HCT116 (cell line): Measurements from ENCODE around the gene HOMER1. TPM values are rescaled to one million over a fixed set of nuclear protein-coding genes. Genes with fewer than 3 reads are reported as not detected.

Experiments
- ATAC-seq: fragments of 200-7000 bp; cut with Tn5 transposase; 2 replicates; pipeline ENCODE4 v1.9.1; 2020; ENCODE audit warnings: mild to moderate bottlenecking, moderate library complexity
- BruUV-seq: library from RNA; stranded (reverse); fragments of 400-500 nt; replicated peaks from 2 replicates; lab custom pipeline; 2021; lab: Mats Ljungman, UMichigan
- CTCF ChIA-PET: fragments of 300-600 bp; sonication (Branson Sonifier 250); formaldehyde crosslinking; loops from one replicate; lab custom pipeline; 2021; ENCODE audit warnings: antibody characterized with exemption; lab: Charles Lee
- POLR2A ChIA-PET: fragments of 300-600, 350-600 bp; sonication (Branson Sonifier 250); formaldehyde crosslinking; loops from one replicate; lab custom pipeline; 2021; ENCODE audit warnings: antibody characterized with exemption; lab: Charles Lee
- RAD21 ChIA-PET, 2 experiments: fragments of 300-600 bp; sonication (Branson Sonifier 250); formaldehyde crosslinking; loops; one replicate each; lab custom pipeline; 2023; ENCODE audit warnings: low total read pairs in 2 of 2; ENCODE audit not compliant: uncharacterized antibody in 2 of 2, unreplicated experiment in 2 of 2, low non-redundant PET in 1 of 2; lab: Charles Lee
- DNase-seq: peaks from one replicate; pipeline ENCODE4 v3.0.0-alpha.2; 2010; ENCODE audit warnings: low read depth, low spot score
- H2AFZ ChIP-seq: fragments of 200-600 bp; shearing (Covaris generic), sonication (generic); 2 replicates; pipeline ENCODE4 v1.6.1; 2017; ENCODE audit warnings: low read depth, mixed run types, mixed read lengths, antibody characterized with exemption, low read length; ENCODE audit not compliant: poor library complexity, severe bottlenecking
- H3K27ac ChIP-seq: 2 replicates; pipeline ENCODE4 v1.5.1; 2012; ENCODE audit warnings: low read depth, low read length
- H3K27me3 ChIP-seq: fragments of 200-600 bp; sonication (generic); 2 replicates; pipeline ENCODE4 v1.6.1; 2016; ENCODE audit warnings: mixed run types, low read length, mixed read lengths; ENCODE audit not compliant: insufficient read depth
- H3K36me3 ChIP-seq, 2 experiments: fragments of 200-500 bp in 1 of 2; fragments of 200-600 bp in 1 of 2; sonication (Bioruptor generic) in 1 of 2; sonication (generic) in 1 of 2; 2 replicates each; pipeline versions ENCODE4 v1.5.1 to v1.6.1; 2014 to 2016; ENCODE audit warnings: low read length in 2 of 2, inconsistent platforms in 1 of 2, mixed read lengths in 1 of 2, mixed run types in 1 of 2; ENCODE audit not compliant: insufficient read depth in 2 of 2, control insufficient read depth in 1 of 2
- H3K4me1 ChIP-seq, 2 experiments: fragments of 200-600 bp in 1 of 2; sonication (generic) in 1 of 2; 2 replicates each; pipeline versions ENCODE4 v1.5.1 to v1.6.1; 2012 to 2017; ENCODE audit warnings: low read length in 2 of 2, inconsistent platforms in 1 of 2, mild to moderate bottlenecking in 1 of 2, mixed read lengths in 1 of 2, mixed run types in 1 of 2, moderate library complexity in 1 of 2; ENCODE audit not compliant: insufficient read depth in 2 of 2, control insufficient read depth in 1 of 2
- H3K4me2 ChIP-seq: fragments of 200-600 bp; sonication (generic); 2 replicates; pipeline ENCODE4 v1.6.1; 2017; ENCODE audit warnings: mixed run types, low read length, mixed read lengths
- H3K4me3 ChIP-seq, 2 experiments: fragments of 200-600 bp in 1 of 2; sonication (generic) in 1 of 2; replicated peaks in 1 of 2; 2 replicates each; pipeline ENCODE4 v1.5.1; 2011 to 2016; ENCODE audit warnings: low read length in 2 of 2, control low read depth in 1 of 2, low read depth in 1 of 2, mild to moderate bottlenecking in 1 of 2, mixed read lengths in 1 of 2, mixed run types in 1 of 2
- H3K79me2 ChIP-seq: fragments of 200-600 bp; sonication (generic); 2 replicates; pipeline ENCODE4 v1.6.1; 2017; ENCODE audit warnings: mild to moderate bottlenecking, mixed run types, low read length, moderate library complexity, mixed read lengths; ENCODE audit not compliant: insufficient read depth
- H3K9ac ChIP-seq: fragments of 200-600 bp; sonication (generic); 2 replicates; pipeline ENCODE4 v1.6.1; 2016; ENCODE audit warnings: low read length, mixed read lengths
- H3K9me2 ChIP-seq: fragments of 200-600 bp; sonication (generic), shearing (Covaris generic); 2 replicates; pipeline ENCODE4 v1.6.1; 2017; ENCODE audit warnings: mixed run types, mild to moderate bottlenecking, moderate library complexity; ENCODE audit not compliant: insufficient read depth
- H3K9me3 ChIP-seq, 2 experiments: fragments of 200-500 bp in 1 of 2; fragments of 200-600 bp in 1 of 2; sonication (Bioruptor generic) in 1 of 2; sonication (generic) in 1 of 2; 2 replicates each; pipeline ENCODE4 v1.6.1; 2014 to 2017; ENCODE audit warnings: low read length in 2 of 2, mixed read lengths in 2 of 2, inconsistent platforms in 1 of 2, low read depth in 1 of 2, mild to moderate bottlenecking in 1 of 2, mixed run types in 1 of 2, moderate library complexity in 1 of 2; ENCODE audit not compliant: control insufficient read depth in 1 of 2, insufficient read depth in 1 of 2
- H4K20me1 ChIP-seq: fragments of 200-600 bp; sonication (generic), shearing (Covaris generic); 2 replicates; pipeline ENCODE4 v1.6.1; 2017; ENCODE audit warnings: mixed run types, mild to moderate bottlenecking, moderate library complexity; ENCODE audit not compliant: insufficient read depth
- CBX3 ChIP-seq: IDR thresholded peaks from 2 replicates; pipeline ENCODE4 v1.6.1; 2012; ENCODE audit warnings: low read depth
- CEBPB ChIP-seq: IDR thresholded peaks from 2 replicates; pipeline ENCODE4 v1.6.1; 2012; ENCODE audit warnings: low read depth
- EGR1 ChIP-seq: IDR thresholded peaks from 2 replicates; pipeline ENCODE4 v1.6.1; 2012; ENCODE audit warnings: low read depth
- ELF1 ChIP-seq: IDR thresholded peaks from 2 replicates; pipeline ENCODE4 v1.6.1; 2012; ENCODE audit warnings: low read depth, borderline replicate concordance
- EZH2 ChIP-seq: fragments of 200-600 bp; sonication (generic); IDR thresholded peaks from 2 replicates; pipeline ENCODE4 v1.6.1; 2017; ENCODE audit warnings: antibody characterized with exemption, mixed run types
- JUND ChIP-seq: IDR thresholded peaks from 2 replicates; pipeline ENCODE4 v1.6.1; 2012
- POLR2A ChIP-seq: IDR thresholded peaks from 2 replicates; pipeline ENCODE4 v1.7.0; 2011; ENCODE audit warnings: borderline replicate concordance; ENCODE audit not compliant: insufficient read depth, insufficient read length; ENCODE audit errors: extremely low read depth
- POLR2AphosphoS5 ChIP-seq: IDR thresholded peaks from 2 replicates; pipeline ENCODE4 v1.6.1; 2011; ENCODE audit warnings: mild to moderate bottlenecking, low read depth, low read length, moderate library complexity
- RAD21 ChIP-seq: IDR thresholded peaks from 2 replicates; pipeline ENCODE4 v1.6.1; 2012; ENCODE audit warnings: low read depth, mild to moderate bottlenecking
- SIN3A ChIP-seq: IDR thresholded peaks from 2 replicates; pipeline ENCODE4 v1.6.1; 2012; ENCODE audit warnings: low read depth
- SP1 ChIP-seq: IDR thresholded peaks from 2 replicates; pipeline ENCODE4 v1.6.1; 2012; ENCODE audit warnings: low read depth
- ZNF274 ChIP-seq: fragments of 200-500 bp; sonication (Bioruptor generic); IDR thresholded peaks from 2 replicates; pipeline ENCODE4 v1.6.1; 2014; ENCODE audit warnings: mild to moderate bottlenecking, low read depth, low read length, inconsistent platforms
- intact Hi-C: fragments of 100-400 bp; cut with micrococcal nuclease; formaldehyde crosslinking; loops from 2 replicates; pipeline ENCODE4 v1.10.0; 2022
- total RNA-seq: library from RNA; stranded (reverse); gene quantifications from one replicate; pipeline ENCODE4 v1.2.1, GENCODE V29; 2021; ENCODE audit not compliant: unreplicated experiment
- TF ChIP-seq, protein P1 (sequence below): IDR thresholded peaks from 2 replicates; pipeline ENCODE4 v1.6.1; 2012
- TF ChIP-seq, protein P2 (sequence below): IDR thresholded peaks from 2 replicates; pipeline ENCODE4 v1.6.1; 2011; ENCODE audit warnings: mild to moderate bottlenecking, low read length, moderate library complexity; ENCODE audit not compliant: insufficient replicate concordance; ENCODE audit errors: extremely low read depth
- TF ChIP-seq, protein P3 (sequence below): IDR thresholded peaks from 2 replicates; pipeline ENCODE4 v1.6.1; 2012; ENCODE audit warnings: low read depth
- TF ChIP-seq, protein P4 (sequence below): IDR thresholded peaks from 2 replicates; pipeline ENCODE4 v1.6.1; 2012

The HOMER1 gene
- total RNA-seq, 1 experiment from 2014 or later: 21.4 TPM

DNA sequence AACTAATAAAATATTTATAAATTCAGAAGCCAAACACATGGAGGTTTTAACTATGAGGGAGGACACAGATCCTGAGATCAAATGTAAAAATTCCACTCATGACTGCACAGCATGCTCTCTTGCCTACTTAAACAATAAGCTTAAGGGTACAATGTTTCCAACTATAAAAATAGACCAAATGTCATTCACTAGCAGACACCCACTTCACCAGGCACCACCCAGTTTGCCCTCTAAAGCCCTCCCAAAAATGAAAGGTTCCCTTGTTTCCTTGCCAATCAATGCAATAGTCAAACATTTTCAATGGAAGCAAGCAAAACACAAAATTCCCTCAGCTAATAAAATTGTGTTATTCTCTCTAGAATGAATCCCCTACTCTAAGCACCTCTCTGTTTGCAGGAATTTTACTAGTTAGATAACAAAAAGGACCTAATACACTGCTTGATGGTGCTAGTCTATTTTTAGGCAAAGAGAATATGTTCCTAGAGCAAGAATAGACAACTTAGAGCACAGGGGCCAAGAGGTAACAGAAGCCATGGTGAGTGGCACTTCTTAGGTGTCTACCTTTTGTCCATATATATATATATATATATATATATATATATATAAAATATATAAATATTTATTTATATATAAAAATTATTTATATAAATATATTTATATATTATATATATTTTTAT lies 135.3 kb downstream of the HOMER1 start:
- Histone ChIP-seq H3K79me2 (no peaks in the 10 kb centered on the region), H3K27ac (no peak overlapping the region), H3K9me2 (no peaks in the 10 kb centered on the region), H3K9ac (no peak overlapping the region), H3K36me3 (no peaks in the 10 kb centered on the region), H3K9me3 (peaks cover 0 to 7% of the 10 kb centered on the region in 2 experiments; a peak in 2 of 4 replicates), H3K27me3 (no peaks in the 10 kb centered on the region), H3K4me3 (no peak overlapping the region), H3K4me1 (no peaks in the 10 kb centered on the region), H2AFZ (no peak overlapping the region), H3K4me2 (no peak overlapping the region), H4K20me1 (no peaks in the 10 kb centered on the region)
- intact Hi-C loops: no loop called here
- BruUV-seq: no TSS peak
- POLR2A ChIA-PET: no interaction called here
- RAD21 ChIA-PET: no interaction called here
- no peak for DNase-seq
- CTCF ChIA-PET: no interaction called here
- no peak for ATAC-seq
- no peak for TF ChIP-seq ELF1
- TF ChIP-seq, protein P1, sequence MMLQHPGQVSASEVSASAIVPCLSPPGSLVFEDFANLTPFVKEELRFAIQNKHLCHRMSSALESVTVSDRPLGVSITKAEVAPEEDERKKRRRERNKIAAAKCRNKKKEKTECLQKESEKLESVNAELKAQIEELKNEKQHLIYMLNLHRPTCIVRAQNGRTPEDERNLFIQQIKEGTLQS: no peak
- no peak for TF ChIP-seq RAD21
- no peak for TF ChIP-seq SIN3A
- no peak for TF ChIP-seq POLR2AphosphoS5
- TF ChIP-seq EGR1: no peak

DNA sequence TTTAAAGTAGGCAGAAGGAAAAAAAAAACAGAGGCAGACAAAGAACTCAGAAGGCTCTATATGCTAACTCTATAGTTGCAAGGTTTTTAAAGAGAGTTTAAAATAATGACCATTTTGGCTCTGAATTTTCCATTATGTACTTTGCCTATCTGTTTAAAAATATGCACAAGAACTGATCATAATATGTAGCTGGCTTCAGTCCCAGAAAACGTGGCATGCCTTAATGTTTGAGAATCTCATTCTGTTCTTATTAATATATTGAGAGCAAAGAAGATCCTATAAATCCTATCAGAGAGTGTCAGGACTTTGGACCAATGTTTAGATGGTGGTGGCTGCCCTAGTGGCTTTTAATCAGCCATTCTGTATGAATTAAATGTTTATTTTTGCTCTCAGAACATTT lies 156.5 kb downstream of the HOMER1 start:
- Histone ChIP-seq H3K36me3 (no peaks in the 10 kb centered on the region), H3K4me2 (no peak overlapping the region), H4K20me1 (no peaks in the 10 kb centered on the region), H3K9ac (no peak overlapping the region), H3K9me3 (no peaks in the 10 kb centered on the region), H3K4me1 (no peaks in the 10 kb centered on the region), H3K27me3 (no peaks in the 10 kb centered on the region), H2AFZ (no peak overlapping the region), H3K4me3 (no peak overlapping the region), H3K27ac (no peak overlapping the region), H3K9me2 (no peaks in the 10 kb centered on the region), H3K79me2 (no peaks in the 10 kb centered on the region)
- RAD21 ChIA-PET: no interaction called here
- CTCF ChIA-PET: no interaction called here
- POLR2A ChIA-PET: no interaction called here
- DNase-seq: no peak
- intact Hi-C loops: no loop called here
- no peak for ATAC-seq
- BruUV-seq: no TSS peak
- no peak for TF ChIP-seq CBX3
- TF ChIP-seq, protein P2, sequence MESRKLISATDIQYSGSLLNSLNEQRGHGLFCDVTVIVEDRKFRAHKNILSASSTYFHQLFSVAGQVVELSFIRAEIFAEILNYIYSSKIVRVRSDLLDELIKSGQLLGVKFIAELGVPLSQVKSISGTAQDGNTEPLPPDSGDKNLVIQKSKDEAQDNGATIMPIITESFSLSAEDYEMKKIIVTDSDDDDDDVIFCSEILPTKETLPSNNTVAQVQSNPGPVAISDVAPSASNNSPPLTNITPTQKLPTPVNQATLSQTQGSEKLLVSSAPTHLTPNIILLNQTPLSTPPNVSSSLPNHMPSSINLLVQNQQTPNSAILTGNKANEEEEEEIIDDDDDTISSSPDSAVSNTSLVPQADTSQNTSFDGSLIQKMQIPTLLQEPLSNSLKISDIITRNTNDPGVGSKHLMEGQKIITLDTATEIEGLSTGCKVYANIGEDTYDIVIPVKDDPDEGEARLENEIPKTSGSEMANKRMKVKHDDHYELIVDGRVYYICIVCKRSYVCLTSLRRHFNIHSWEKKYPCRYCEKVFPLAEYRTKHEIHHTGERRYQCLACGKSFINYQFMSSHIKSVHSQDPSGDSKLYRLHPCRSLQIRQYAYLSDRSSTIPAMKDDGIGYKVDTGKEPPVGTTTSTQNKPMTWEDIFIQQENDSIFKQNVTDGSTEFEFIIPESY: no peak
- TF ChIP-seq, protein P3, sequence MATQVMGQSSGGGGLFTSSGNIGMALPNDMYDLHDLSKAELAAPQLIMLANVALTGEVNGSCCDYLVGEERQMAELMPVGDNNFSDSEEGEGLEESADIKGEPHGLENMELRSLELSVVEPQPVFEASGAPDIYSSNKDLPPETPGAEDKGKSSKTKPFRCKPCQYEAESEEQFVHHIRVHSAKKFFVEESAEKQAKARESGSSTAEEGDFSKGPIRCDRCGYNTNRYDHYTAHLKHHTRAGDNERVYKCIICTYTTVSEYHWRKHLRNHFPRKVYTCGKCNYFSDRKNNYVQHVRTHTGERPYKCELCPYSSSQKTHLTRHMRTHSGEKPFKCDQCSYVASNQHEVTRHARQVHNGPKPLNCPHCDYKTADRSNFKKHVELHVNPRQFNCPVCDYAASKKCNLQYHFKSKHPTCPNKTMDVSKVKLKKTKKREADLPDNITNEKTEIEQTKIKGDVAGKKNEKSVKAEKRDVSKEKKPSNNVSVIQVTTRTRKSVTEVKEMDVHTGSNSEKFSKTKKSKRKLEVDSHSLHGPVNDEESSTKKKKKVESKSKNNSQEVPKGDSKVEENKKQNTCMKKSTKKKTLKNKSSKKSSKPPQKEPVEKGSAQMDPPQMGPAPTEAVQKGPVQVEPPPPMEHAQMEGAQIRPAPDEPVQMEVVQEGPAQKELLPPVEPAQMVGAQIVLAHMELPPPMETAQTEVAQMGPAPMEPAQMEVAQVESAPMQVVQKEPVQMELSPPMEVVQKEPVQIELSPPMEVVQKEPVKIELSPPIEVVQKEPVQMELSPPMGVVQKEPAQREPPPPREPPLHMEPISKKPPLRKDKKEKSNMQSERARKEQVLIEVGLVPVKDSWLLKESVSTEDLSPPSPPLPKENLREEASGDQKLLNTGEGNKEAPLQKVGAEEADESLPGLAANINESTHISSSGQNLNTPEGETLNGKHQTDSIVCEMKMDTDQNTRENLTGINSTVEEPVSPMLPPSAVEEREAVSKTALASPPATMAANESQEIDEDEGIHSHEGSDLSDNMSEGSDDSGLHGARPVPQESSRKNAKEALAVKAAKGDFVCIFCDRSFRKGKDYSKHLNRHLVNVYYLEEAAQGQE: no peak
- no peak for TF ChIP-seq POLR2A
- TF ChIP-seq SP1: no peak
- TF ChIP-seq CEBPB: no peak
- no peak for TF ChIP-seq JUND
- no peak for TF ChIP-seq EZH2
- TF ChIP-seq, protein P4, sequence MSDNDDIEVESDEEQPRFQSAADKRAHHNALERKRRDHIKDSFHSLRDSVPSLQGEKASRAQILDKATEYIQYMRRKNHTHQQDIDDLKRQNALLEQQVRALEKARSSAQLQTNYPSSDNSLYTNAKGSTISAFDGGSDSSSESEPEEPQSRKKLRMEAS: no peak
- TF ChIP-seq RAD21: no peak
- TF ChIP-seq SIN3A: no peak
- no peak for TF ChIP-seq ZNF274
- TF ChIP-seq ELF1: no peak
